ENCODE data around the gene PAK4. TPM values are rescaled to one million over a fixed set of nuclear protein-coding genes. Genes with fewer than 3 reads are reported as not detected.

Gene PAK4
- total RNA-seq, 2 donors from 2014 or later: 11.2 to 13.7 TPM

GRCh38 chr19:39104186-39104596, 21.4 kb upstream of the PAK4 start:
- no peaks in the 10 kb centered on the region for H3K27me3 ChIP-seq

GRCh38 chr19:39106194-39106593, 19.4 kb upstream of the PAK4 start:
- DNase-seq (ENCODE audit: low spot score): no peak
- Histone ChIP-seq H3K4me1 (no peaks in the 10 kb centered on the region), H3K27ac (no peak overlapping the region), H3K4me3 (no peak overlapping the region), H3K27me3 (no peaks in the 10 kb centered on the region), H3K36me3 (no peaks in the 10 kb centered on the region), H3K9me3 (no peaks in the 10 kb centered on the region)
- TF ChIP-seq CTCF (IDR thresholded peaks at IDR 0.05): no peak

More at GRCh38 chr19:39104186-39104596, 21.4 kb upstream of the PAK4 start:
- no peak for TF ChIP-seq CTCF (IDR thresholded peaks at IDR 0.05)
- no peak overlapping the region for H3K27ac ChIP-seq
- no peak for DNase-seq (ENCODE audit: low spot score)
- H3K4me1 ChIP-seq: no peaks in the 10 kb centered on the region
- H3K4me3 ChIP-seq: no peak overlapping the region
- H3K36me3 ChIP-seq: no peaks in the 10 kb centered on the region
- no peaks in the 10 kb centered on the region for H3K9me3 ChIP-seq

GRCh38 chr19:39109641-39110040, 15.9 kb upstream of the PAK4 start:
- Histone ChIP-seq H3K27me3 (no peaks in the 10 kb centered on the region), H3K4me1 (no peaks in the 10 kb centered on the region), H3K27ac (no peak overlapping the region), H3K9me3 (no peaks in the 10 kb centered on the region), H3K4me3 (no peak overlapping the region), H3K36me3 (no peaks in the 10 kb centered on the region)
- no peak for DNase-seq (ENCODE audit: low spot score)
- TF ChIP-seq CTCF (IDR thresholded peaks at IDR 0.05): no peak

- peak; percentile 65 for DNase-seq (ENCODE audit: low spot score)
- Histone ChIP-seq H3K27me3 (no peaks in the 10 kb centered on the region), H3K4me3 (no peak overlapping the region), H3K36me3 (no peaks in the 10 kb centered on the region), H3K4me1 (no peaks in the 10 kb centered on the region), H3K27ac (no peak overlapping the region), H3K9me3 (no peaks in the 10 kb centered on the region)
- peak; percentile 59 to 83 for TF ChIP-seq CTCF (IDR thresholded peaks at IDR 0.05)
These were observed 15.2 kb upstream of the PAK4 start for GRCh38 chr19:39110263-39110967.

GRCh38 chr19:39111593-39112199, 13.9 kb upstream of the PAK4 start:
- Histone ChIP-seq H3K4me1 (no peaks in the 10 kb centered on the region), H3K9me3 (no peaks in the 10 kb centered on the region), H3K27me3 (no peaks in the 10 kb centered on the region), H3K4me3 (no peak overlapping the region), H3K27ac (no peak overlapping the region), H3K36me3 (no peaks in the 10 kb centered on the region)
- TF ChIP-seq CTCF (IDR thresholded peaks at IDR 0.05): no peak
- no peak for DNase-seq (ENCODE audit: low spot score)

Data from right atrium auricular region (tissue), 2 donors.